ENCODE data around the gene RREB1.

Gene RREB1

DNA sequence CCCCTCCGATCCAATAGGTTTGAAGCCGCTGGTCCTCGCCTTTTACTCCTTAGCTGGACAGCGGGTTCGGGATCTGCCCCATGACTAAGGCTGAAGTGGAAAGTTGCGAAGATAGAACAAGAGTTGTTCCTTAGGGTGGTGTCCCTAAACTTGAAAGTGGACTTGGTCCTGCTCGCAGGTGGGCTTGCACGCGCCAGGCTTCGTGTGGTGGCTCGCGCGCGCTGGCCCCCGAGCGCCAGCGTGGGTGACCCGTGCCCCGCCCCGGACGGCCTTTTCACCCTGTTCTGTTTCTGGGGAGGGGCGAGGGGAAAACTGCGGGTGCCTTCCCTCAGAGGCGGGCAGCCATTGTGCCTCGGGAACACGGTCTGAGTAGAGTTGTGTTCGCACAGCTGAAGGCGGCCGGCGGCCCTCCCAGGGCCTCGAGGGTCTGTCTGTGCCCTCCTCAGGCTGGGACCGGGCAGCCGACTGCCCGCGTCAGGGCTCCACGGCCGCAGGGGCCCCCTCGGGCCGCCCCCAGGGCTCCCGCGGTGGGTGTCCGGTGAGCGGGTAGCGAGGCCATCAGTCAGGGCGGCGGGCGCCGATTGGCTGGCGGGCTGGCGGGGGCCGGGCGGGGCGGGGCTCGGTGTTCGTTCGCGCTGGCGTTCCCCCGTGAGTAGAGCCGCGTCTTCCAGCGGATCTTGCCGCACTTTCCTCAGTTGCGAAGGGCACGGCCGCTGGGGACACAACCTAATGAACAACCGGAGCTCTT, 33.0 kb downstream of the RREB1 start (continued):
- TF ChIP-seq ZNF311 (tag by site-specific recombination; IDR thresholded peaks at IDR 0.05; ENCODE audit: borderline replicate concordance) (no peak), INSM2 (tag by site-specific recombination; IDR thresholded peaks at IDR 0.05) (no peak), ZNF292 (tag by site-specific recombination; IDR thresholded peaks at IDR 0.05; ENCODE audit: borderline replicate concordance, low read depth) (no peak), ZBTB8A (tag by site-specific recombination; IDR thresholded peaks at IDR 0.05) (peak; percentile 88), SETDB1 (IDR thresholded peaks at IDR 0.05; ENCODE audit: insufficient read length, low read length) (no peak), SCRT1 (tag by site-specific recombination; IDR thresholded peaks at IDR 0.05; ENCODE audit: borderline replicate concordance) (no peak), ZNF777 (tag by site-specific recombination; IDR thresholded peaks at IDR 0.05; ENCODE audit: borderline replicate concordance) (no peak), BCL11A (tag by site-specific recombination; IDR thresholded peaks at IDR 0.05; ENCODE audit: low read depth) (peak; percentile 46; the same call in 1 of the 2 replicates), ZNF155 (tag by site-specific recombination; IDR thresholded peaks at IDR 0.05) (no peak), YY1 (tag by site-specific recombination; IDR thresholded peaks at IDR 0.05) (peak; percentile 59), ZNF350 (tag by site-specific recombination; IDR thresholded peaks at IDR 0.05) (no peak), ZFP37 (tag by site-specific recombination; IDR thresholded peaks at IDR 0.05) (no peak), ZNF174 (tag by site-specific recombination; IDR thresholded peaks at IDR 0.05) (no peak), ZNF302 (tag by site-specific recombination; IDR thresholded peaks at IDR 0.05; ENCODE audit: low read depth) (no peak), PRDM4 (tag by site-specific recombination; IDR thresholded peaks at IDR 0.05) (no peak; the same call in 1 of the 2 replicates), ZSCAN4 (tag by site-specific recombination; IDR thresholded peaks at IDR 0.05) (no peak), EGR2 (tag by site-specific recombination; IDR thresholded peaks at IDR 0.05; ENCODE audit: low read depth) (peak; percentile 59), ZBTB44 (tag by site-specific recombination; IDR thresholded peaks at IDR 0.05) (no peak), TRIM28 (IDR thresholded peaks at IDR 0.05; ENCODE audit: borderline replicate concordance, low read length) (no peak)
- TF ChIP-seq, protein P1, sequence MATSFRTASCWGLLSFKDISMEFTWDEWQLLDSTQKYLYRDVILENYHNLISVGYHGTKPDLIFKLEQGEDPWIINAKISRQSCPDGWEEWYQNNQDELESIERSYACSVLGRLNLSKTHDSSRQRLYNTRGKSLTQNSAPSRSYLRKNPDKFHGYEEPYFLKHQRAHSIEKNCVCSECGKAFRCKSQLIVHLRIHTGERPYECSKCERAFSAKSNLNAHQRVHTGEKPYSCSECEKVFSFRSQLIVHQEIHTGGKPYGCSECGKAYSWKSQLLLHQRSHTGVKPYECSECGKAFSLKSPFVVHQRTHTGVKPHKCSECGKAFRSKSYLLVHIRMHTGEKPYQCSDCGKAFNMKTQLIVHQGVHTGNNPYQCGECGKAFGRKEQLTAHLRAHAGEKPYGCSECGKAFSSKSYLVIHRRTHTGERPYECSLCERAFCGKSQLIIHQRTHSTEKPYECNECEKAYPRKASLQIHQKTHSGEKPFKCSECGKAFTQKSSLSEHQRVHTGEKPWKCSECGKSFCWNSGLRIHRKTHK (tag by site-specific recombination; IDR thresholded peaks at IDR 0.05), result no peak
- TF ChIP-seq, protein P2, sequence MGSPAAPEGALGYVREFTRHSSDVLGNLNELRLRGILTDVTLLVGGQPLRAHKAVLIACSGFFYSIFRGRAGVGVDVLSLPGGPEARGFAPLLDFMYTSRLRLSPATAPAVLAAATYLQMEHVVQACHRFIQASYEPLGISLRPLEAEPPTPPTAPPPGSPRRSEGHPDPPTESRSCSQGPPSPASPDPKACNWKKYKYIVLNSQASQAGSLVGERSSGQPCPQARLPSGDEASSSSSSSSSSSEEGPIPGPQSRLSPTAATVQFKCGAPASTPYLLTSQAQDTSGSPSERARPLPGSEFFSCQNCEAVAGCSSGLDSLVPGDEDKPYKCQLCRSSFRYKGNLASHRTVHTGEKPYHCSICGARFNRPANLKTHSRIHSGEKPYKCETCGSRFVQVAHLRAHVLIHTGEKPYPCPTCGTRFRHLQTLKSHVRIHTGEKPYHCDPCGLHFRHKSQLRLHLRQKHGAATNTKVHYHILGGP (tag by site-specific recombination; IDR thresholded peaks at IDR 0.05), result no peak
- TF ChIP-seq, protein P3, sequence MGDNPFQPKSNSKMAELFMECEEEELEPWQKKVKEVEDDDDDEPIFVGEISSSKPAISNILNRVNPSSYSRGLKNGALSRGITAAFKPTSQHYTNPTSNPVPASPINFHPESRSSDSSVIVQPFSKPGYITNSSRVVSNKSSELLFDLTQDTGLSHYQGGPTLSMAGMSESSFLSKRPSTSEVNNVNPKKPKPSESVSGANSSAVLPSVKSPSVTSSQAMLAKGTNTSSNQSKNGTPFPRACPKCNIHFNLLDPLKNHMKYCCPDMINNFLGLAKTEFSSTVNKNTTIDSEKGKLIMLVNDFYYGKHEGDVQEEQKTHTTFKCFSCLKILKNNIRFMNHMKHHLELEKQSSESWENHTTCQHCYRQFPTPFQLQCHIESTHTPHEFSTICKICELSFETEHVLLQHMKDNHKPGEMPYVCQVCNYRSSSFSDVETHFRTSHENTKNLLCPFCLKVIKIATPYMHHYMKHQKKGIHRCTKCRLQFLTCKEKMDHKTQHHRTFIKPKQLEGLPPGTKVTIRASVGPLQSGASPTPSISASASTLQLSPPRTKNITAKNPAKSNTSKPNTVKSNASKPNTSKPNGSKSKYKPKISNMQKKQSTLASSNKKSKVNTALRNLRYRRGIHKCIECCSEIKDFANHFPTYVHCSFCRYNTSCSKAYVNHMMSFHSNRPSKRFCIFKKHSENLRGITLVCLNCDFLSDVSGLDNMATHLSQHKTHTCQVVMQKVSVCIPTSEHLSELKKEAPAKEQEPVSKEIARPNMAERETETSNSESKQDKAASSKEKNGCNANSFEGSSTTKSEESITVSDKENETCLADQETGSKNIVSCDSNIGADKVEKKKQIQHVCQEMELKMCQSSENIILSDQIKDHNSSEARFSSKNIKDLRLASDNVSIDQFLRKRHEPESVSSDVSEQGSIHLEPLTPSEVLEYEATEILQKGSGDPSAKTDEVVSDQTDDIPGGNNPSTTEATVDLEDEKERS (tag by site-specific recombination; IDR thresholded peaks at IDR 0.05), result no peak
